ENCODE measurements around the gene SYNJ2.

DNA sequence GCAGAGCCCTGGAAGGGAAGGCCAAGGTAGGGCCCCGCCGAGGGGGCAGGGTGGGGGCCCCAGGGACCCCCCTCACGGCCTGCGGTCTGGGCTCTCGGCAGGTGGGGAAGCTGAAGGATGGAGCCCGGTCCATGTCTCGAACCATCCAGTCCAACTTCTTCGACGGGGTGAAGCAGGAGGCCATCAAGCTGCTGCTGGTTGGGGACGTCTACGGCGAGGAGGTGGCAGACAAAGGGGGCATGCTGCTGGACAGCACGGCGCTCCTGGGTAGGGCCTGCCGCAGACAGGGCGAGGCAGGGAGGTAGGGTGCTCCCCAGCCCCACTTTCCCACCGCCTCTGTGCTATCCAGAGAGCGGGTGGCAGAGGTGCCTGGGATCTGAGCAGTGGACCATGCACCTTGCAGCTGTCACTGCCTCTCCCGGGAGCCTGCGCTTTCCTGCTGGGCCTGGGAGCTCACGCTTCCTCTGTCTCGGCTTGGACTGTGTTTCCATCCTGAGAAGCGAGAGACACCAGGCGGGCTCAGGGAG lies 83.1 kb downstream of the SYNJ2 start:
- TF ChIP-seq POLR2A (IDR thresholded peaks at IDR 0.05) (no peak), CTCF (IDR thresholded peaks at IDR 0.05) (no peak)
